Neural cell (in vitro differentiated cells): ENCODE data around the gene ERMAP.

Experiments
- EP300 ChIP-seq: fragments of 450-650 bp; conservative IDR thresholded peaks from 2 replicates; pipeline ENCODE4 v1.6.1; 2014; ENCODE audit warnings: antibody characterized with exemption, mild to moderate bottlenecking, moderate library complexity; ENCODE audit not compliant: poor library complexity, severe bottlenecking
- EZH2 ChIP-seq: fragments of 200-600, 300-800 bp; shearing (Covaris generic), sonication (generic); IDR thresholded peaks from 2 replicates; pipeline ENCODE4 v1.6.1; 2014; ENCODE audit warnings: antibody characterized with exemption, low read length, borderline replicate concordance, mild to moderate bottlenecking; ENCODE audit not compliant: insufficient read depth, poor library complexity, severe bottlenecking
- REST ChIP-seq: IDR thresholded peaks from 2 replicates; pipeline ENCODE4 v1.6.1; 2012; ENCODE audit warnings: borderline replicate concordance

- TF ChIP-seq EP300: no peak
- no peak for TF ChIP-seq REST
- TF ChIP-seq EZH2: no peak
Observed at GRCh38 chr1:42834803-42835202, 17.9 kb downstream of the ERMAP start.
